ENCODE results near the gene PRR7. TPM values are rescaled to one million over a fixed set of nuclear protein-coding genes. Genes with fewer than 3 reads are reported as not detected.

Gene PRR7
- total and polyA plus RNA-seq, 2 experiments from 2014 or later: 4.8 to 11.7 TPM

DNA sequence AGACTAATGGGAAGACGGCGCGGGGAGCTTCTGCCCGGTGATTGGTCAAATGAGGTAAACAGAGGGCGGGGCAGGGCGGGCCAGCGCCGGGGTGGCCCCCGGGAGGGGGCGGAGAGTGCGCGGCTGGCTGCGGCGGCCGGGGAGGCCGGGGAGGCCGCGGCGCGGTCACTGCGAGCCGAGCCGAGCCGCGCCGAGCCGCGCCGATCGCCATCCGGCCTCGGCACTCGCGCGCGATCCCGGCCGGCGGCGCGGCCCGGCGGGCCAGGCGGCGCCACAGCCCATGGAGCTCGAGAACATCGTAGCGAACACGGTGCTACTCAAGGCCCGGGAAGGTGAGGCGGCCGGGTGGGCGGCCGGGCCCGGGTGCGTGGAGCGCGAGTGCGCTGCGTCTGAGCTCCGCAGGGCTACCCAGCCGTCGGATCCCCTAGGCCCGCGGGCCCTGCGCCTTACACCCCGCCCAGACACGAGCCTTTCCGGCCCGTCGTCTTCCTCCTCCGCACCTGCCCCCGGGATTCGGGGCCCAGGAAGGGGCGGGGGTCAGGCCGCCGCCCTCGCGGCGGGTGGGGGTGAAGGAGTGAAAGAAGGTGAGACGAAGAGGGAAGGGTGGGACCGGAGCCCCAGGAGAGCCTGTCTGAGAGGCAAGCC lies 19.9 kb upstream of the PRR7 start, which contains the start of gene GRK6:
Gene GRK6, plus strand, starts transcription at position 111 of the 645 bp plus-strand sequence. Its CDS starts 170 bp downstream, at position 281.
- WGBS (ENCODE audit: low lambda C conversion rate, missing lambda C conversion rate): under 1% methylated on average over 29 of the region's 82 CpGs
- DNase-seq (ENCODE audit: low spot score): peak; percentile 73
- Histone ChIP-seq H3K79me2 (peaks cover 29% of the 10 kb centered on the region), H3K4me3 (peak within 1 kb of the TSS; percentile 60), H3K36me3 (replicated peaks; ENCODE audit: insufficient read depth, low read depth) (no peaks in the 10 kb centered on the region), H2AFZ (peak within 1 kb of the TSS; percentile 25), H3K4me2 (peak within 1 kb of the TSS; percentile 97), H4K20me1 (ENCODE audit: insufficient read depth, poor library complexity, severe bottlenecking) (peaks cover 4% of the 10 kb centered on the region), H3K9me2 (replicated peaks; ENCODE audit: insufficient read depth) (no peaks in the 10 kb centered on the region), H3K4me1 (ENCODE audit: insufficient read depth) (peaks cover 9% of the 10 kb centered on the region), H3K9me3 (ENCODE audit: low read depth) (no peaks in the 10 kb centered on the region), H3K27ac (peak within 1 kb of the TSS; percentile 90), H3K27me3 (no peaks in the 10 kb centered on the region)
- TF ChIP-seq CTCF (IDR thresholded peaks at IDR 0.05; ENCODE audit: poor library complexity) (no peak), EZH2phosphoT487 (IDR thresholded peaks at IDR 0.05; ENCODE audit: low read depth, severe bottlenecking, unreplicated experiment) (no peak), EZH2 (IDR thresholded peaks at IDR 0.05; ENCODE audit: borderline replicate concordance) (no peak)

DNA sequence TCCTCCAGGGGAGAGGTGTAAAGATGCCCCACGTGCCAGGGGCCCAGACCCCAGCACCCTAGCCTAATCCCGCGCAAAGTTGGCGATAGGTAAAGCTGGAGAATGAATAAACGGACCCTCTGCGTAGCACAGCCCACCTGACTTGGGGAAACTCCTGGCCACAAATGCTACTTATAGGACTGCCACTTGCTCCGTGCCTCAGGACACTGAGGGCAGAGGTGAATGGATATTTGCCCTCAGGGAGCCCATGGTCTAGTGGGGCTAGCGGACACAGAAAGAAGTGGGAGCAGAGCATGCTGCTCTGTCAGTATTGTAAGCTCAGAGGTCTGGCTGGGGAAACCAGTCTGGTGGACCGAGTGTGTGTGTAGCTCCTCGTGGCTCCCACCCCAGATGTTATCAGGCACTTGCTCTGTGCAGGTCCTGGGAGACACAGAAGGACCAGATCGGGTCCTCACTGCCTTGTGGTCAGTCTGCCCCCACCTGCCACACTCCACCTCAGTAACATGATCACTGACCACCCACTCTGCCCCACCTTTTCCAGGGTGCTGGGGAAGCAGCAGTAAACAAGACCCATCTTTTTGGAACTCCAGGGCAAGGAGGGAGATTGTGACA lies 19.3 kb upstream of the PRR7 start:
- H3K4me3 ChIP-seq: peak overlapping the region; percentile 60
- H3K27ac ChIP-seq: peak overlapping the region; percentile 88
- no peaks in the 10 kb centered on the region for H3K9me3 ChIP-seq (ENCODE audit: low read depth)
- TF ChIP-seq CTCF (IDR thresholded peaks at IDR 0.05; ENCODE audit: poor library complexity) (no peak), EZH2phosphoT487 (IDR thresholded peaks at IDR 0.05; ENCODE audit: low read depth, severe bottlenecking, unreplicated experiment) (no peak), EZH2 (IDR thresholded peaks at IDR 0.05; ENCODE audit: borderline replicate concordance) (no peak)
- WGBS (ENCODE audit: low lambda C conversion rate, missing lambda C conversion rate): 12% methylated on average over 11 of the region's 11 CpGs
- peaks cover 9% of the 10 kb centered on the region for H3K4me1 ChIP-seq (ENCODE audit: insufficient read depth)
- no peaks in the 10 kb centered on the region for H3K9me2 ChIP-seq (replicated peaks; ENCODE audit: insufficient read depth)
- H2AFZ ChIP-seq: peak overlapping the region; percentile 22
- H4K20me1 ChIP-seq (ENCODE audit: insufficient read depth, poor library complexity, severe bottlenecking): peaks cover 4% of the 10 kb centered on the region
- H3K36me3 ChIP-seq (replicated peaks; ENCODE audit: insufficient read depth, low read depth): no peaks in the 10 kb centered on the region
- no peak for DNase-seq (ENCODE audit: low spot score)
- peaks cover 29% of the 10 kb centered on the region for H3K79me2 ChIP-seq
- H3K27me3 ChIP-seq: no peaks in the 10 kb centered on the region
- peak overlapping the region; percentile 97 for H3K4me2 ChIP-seq

GRCh38 chr5:177427919-177428573 lies 18.6 kb upstream of the PRR7 start:
- no peaks in the 10 kb centered on the region for H3K9me2 ChIP-seq (replicated peaks; ENCODE audit: insufficient read depth)
- H3K27ac ChIP-seq: no peak overlapping the region
- no peak overlapping the region for H2AFZ ChIP-seq
- DNase-seq (ENCODE audit: low spot score): no peak
- no peaks in the 10 kb centered on the region for H3K9me3 ChIP-seq (ENCODE audit: low read depth)
- H3K27me3 ChIP-seq: no peaks in the 10 kb centered on the region
- peaks cover 29% of the 10 kb centered on the region for H3K79me2 ChIP-seq
- peaks cover 9% of the 10 kb centered on the region for H3K4me1 ChIP-seq (ENCODE audit: insufficient read depth)
- peaks cover 4% of the 10 kb centered on the region for H4K20me1 ChIP-seq (ENCODE audit: insufficient read depth, poor library complexity, severe bottlenecking)
- peak overlapping the region; percentile 97 for H3K4me2 ChIP-seq
- TF ChIP-seq CTCF (IDR thresholded peaks at IDR 0.05; ENCODE audit: poor library complexity) (no peak), EZH2phosphoT487 (IDR thresholded peaks at IDR 0.05; ENCODE audit: low read depth, severe bottlenecking, unreplicated experiment) (no peak), EZH2 (IDR thresholded peaks at IDR 0.05; ENCODE audit: borderline replicate concordance) (no peak)
- no peak overlapping the region for H3K4me3 ChIP-seq
- no peaks in the 10 kb centered on the region for H3K36me3 ChIP-seq (replicated peaks; ENCODE audit: insufficient read depth, low read depth)
- whole genome bisulfite sequencing (ENCODE audit: low lambda C conversion rate, missing lambda C conversion rate): 93% methylated on average over 11 of the region's 11 CpGs

All from hepatocyte (in vitro differentiated cells).